Sciatic nerve (tissue), 2 donors: ENCODE results near the gene SPACA7. TPM values are rescaled to one million over a fixed set of nuclear protein-coding genes. Genes with fewer than 3 reads are reported as not detected.

Experiments
- ATAC-seq: fragments of 200-7000 bp; cut with Tn5 transposase; one replicate; pipeline ENCODE4 v1.9.1; 2020; ENCODE audit warnings: mild to moderate bottlenecking, moderate library complexity
- DNase-seq: peaks from one replicate; pipeline ENCODE4 v3.0.0-alpha.2; 2020; ENCODE audit warnings: low spot score
- intact Hi-C: fragments of 100-400 bp; cut with DNase I; formaldehyde crosslinking; loops from one replicate; pipeline ENCODE4 v1.14.2; 2022
- total RNA-seq: library from RNA; stranded (reverse); fragmentation: NEBNext Ultra II Directional; extraction: Animal tissue kit (Norgen Biotek cat#: 25700); gene quantifications from one replicate; pipeline ENCODE4 v1.2.1, GENCODE V29; 2021
- donor health status: DM: no; HTN: no; CAD: no.
- donor health status: DM: no; HTN: no; CAD: no.

Gene SPACA7
- total RNA-seq, 1 donor from 2014 or later = not detected

- DNase-seq (no peak), ATAC-seq (no peak)
- intact Hi-C loops = loop anchor here (5.0 kb wide), 1 partner anchor 972 kb away; no protein-coding TSS in a partner anchor
These were observed 68.6 kb downstream of the SPACA7 start for GRCh38 chr13:112444416-112445399.

DNA sequence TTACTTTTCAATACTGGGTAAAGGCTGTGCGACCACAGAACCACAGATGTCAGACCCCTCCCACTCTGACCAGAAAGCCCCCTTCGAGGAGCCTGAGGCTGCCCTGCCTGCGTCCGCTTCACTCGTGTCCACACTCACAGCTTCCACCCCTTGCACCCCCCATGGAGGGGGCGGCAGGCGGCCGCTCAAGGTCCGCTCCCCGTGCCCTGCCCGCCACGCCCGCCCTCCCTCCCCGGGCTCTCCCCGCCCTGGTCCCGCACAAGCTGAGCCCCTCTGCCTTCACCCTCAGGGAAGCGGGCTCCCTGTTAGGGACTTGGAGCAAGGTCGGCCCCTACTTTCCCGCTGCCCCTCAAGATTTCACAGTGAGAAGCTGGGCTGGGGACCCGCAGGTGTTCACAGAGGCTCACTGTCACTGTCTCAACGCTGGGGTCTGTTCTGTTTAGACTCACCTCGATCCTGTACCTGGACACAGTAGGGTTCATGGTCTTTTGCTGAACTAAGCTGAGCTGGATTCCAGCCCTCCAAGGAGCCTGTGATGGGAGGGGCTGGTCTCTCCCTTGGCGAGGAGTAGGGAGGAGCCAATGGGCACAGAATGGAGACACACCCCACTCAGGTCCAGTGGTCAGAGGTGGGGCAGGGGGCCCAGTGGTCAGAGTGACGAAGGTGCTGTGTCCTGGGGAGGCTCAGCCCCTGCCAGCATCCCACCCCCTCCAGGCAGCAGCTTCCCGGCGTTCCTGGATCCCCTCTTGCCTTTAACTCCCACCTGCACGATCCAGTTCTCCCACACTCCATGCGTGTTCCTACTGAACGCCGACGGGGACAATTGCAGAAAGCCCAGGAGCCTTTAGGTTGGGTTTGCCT lies 69.5 kb downstream of the SPACA7 start:
- no peak for DNase-seq
- intact Hi-C loops = loop anchor here (5.0 kb wide), 1 partner anchor 973 kb away; no protein-coding TSS in a partner anchor
- ATAC-seq = no peak

DNA sequence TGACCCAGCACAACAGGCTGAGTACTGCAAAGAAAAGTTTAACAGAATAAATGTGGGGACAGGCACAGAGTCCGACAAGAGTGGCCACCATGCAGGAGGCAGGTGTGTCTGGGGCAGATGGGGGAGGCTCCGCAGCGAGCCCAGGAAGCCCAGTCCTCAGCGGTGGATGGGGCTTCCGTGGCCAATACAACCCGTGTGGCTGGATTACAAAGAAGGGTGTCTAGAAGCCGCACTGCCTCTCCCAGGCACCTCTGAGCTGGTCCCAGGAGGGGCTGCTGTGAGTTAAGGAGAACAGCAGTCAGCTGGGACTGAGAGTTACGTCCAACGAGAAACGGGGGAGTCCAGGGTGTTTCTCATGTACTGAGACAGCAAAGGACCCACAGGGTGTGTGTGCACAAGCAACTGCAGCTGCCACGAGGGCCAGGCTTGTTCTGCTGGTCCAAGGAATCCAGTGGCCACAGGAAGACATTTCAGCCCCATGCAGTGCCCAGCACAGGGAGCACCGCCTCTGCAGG lies 70.2 kb downstream of the SPACA7 start:
- ATAC-seq (no peak), DNase-seq (no peak)
- intact Hi-C loops = loop anchor here (5.0 kb wide), 1 partner anchor 974 kb away; no protein-coding TSS in a partner anchor

DNA sequence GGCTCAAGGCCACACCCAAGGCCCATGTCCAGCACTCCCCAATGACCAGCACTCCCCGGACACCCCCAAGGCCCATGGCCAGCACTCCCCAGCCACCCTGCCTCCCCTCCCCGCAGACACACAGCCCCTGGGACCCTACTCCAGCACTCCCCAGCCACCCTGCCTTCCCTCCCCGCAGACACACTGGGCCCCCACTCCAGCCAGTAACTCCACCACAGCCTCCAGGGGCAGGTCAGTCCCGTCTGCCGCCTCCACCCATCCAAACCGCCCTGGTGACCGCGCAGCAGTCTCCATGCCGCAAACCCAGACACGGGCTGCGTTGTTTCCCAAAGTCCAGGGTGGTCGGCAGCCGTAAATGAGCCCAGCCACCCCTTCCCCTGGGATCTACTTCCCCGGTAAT lies 70.7 kb downstream of the SPACA7 start:
- intact Hi-C loops = loop anchor here (5.0 kb wide), 1 partner anchor 975 kb away; no protein-coding TSS in a partner anchor
- ATAC-seq = no peak
- DNase-seq = no peak

- no peak for ATAC-seq
- intact Hi-C loops = loop anchor here (5.0 kb wide), 1 partner anchor 975 kb away; no protein-coding TSS in a partner anchor
- no peak for DNase-seq
These were observed 71.2 kb downstream of the SPACA7 start for GRCh38 chr13:112447306-112447705.

DNA sequence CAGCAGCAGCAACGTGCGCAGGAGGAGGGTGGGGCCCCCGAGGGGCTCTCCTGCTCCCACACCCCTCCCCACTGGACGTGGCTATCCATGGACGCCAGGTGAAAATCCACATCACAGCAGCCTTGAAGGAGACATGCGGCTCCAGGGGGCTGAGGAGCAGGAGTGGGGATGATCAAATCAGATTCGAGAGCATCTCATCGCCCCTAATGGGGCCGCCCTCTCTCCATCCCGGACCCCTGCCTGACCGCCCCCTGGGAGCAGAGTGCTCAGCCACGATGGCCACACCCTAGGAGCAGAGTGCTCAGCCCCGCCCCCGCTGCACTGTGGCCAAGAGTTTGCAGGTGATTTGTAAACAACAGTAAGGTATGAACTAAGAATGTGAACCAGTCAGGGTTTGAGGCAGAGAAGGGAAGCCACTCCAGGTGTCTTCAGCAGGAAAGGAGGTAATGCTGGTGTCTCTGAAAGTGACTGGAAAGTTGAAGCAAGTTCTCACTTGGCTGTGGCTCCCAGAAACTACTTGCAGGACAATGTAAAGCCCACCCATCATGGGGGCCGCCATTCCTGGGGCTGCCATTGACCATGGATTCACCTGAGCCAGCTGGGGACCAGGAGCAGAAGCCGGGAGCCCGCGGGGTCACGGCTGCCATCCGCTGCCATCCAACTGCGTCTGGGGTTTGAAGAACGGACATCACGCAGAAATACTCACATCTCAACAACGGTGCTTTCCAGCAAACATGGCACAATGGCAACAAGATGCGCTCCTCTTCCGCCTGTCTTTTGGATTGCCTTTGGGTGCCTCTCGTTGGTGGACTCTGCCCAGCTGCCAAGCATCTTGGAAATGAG lies 71.8 kb downstream of the SPACA7 start:
- intact Hi-C loops = loop anchor here (5.0 kb wide), 1 partner anchor 976 kb away; no protein-coding TSS in a partner anchor
- ATAC-seq = no peak
- no peak for DNase-seq

GRCh38 chr13:112448621-112449544 lies 72.7 kb downstream of the SPACA7 start:
- no peak for DNase-seq
- ATAC-seq = no peak
- intact Hi-C loops = loop anchor here (5.0 kb wide), 1 partner anchor 977 kb away; no protein-coding TSS in a partner anchor

GRCh38 chr13:112449545-112449930 lies 73.4 kb downstream of the SPACA7 start:
- no peak for DNase-seq
- intact Hi-C loops = loop anchor here (5.0 kb wide), 1 partner anchor 977 kb away; no protein-coding TSS in a partner anchor

GRCh38 chr13:112450118-112450903 lies 74.2 kb downstream of the SPACA7 start:
- intact Hi-C loops = no loop called here
- DNase-seq = no peak
- ATAC-seq = no peak

More at GRCh38 chr13:112449545-112449930, 73.4 kb downstream of the SPACA7 start:
- ATAC-seq = no peak

DNA sequence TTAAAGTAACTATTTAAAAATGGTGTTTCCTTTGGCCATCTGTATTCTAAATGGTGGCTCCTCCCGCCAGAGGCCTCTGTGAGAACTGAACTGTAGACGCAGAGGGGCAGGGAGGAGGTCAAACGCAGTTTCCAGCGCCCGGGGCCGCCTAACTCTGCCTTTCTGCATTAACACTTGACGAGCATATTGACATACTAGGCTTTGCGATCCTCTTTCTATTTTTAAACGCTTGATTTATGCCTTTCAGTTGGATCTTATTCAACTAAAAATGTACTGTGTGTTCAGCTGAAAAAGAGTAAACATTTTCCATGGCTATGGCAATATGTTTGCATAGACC lies 74.7 kb downstream of the SPACA7 start:
- DNase-seq (no peak), ATAC-seq (no peak)
- intact Hi-C loops = no loop called here

- ATAC-seq (no peak), DNase-seq (no peak)
- intact Hi-C loops = no loop called here
These were observed 75.6 kb downstream of the SPACA7 start for GRCh38 chr13:112451512-112452379.

DNA sequence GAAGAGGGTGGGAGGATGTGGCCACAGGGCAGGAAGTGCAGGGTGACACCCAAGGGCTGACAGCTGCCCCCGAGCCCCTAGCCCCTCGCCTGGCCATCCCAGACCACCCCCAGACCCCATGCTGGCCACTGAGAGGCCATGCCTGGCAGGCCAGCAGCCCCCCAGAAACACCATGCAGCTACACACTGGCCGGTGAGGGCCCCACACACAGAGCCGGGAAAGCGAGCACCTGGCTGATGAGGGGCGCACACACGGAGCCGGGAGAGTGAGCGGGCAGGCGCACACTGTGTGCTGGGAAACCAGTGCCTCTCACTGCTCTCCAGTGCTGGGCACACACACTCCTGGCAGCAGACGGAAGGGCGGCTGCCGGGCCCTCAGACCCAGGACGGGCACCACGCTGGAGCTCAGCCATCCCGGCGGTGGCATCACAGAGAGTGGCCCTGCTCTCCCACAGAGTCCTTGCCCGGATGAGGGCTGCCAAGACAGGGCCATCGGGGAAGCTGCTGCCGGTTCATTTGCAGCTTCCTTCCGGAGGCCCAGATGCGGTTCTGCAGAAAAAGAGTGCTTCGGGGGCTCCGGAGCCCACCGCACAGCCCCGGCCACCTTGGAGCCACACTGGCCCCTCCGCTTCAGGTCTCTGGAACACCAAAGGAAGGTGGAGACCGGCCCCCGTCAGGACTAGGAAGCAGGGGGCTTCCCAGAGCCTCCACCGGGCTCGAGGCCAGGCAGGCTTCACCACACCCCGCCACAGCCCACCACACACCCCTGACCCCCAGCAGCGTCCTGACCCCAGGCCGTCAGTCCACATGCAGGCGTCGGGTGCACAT lies 76.4 kb downstream of the SPACA7 start:
- intact Hi-C loops = no loop called here
- no peak for DNase-seq
- ATAC-seq = no peak

GRCh38 chr13:112453207-112453829 lies 77.2 kb downstream of the SPACA7 start:
- intact Hi-C loops = no loop called here
- ATAC-seq (no peak), DNase-seq (no peak)

DNA sequence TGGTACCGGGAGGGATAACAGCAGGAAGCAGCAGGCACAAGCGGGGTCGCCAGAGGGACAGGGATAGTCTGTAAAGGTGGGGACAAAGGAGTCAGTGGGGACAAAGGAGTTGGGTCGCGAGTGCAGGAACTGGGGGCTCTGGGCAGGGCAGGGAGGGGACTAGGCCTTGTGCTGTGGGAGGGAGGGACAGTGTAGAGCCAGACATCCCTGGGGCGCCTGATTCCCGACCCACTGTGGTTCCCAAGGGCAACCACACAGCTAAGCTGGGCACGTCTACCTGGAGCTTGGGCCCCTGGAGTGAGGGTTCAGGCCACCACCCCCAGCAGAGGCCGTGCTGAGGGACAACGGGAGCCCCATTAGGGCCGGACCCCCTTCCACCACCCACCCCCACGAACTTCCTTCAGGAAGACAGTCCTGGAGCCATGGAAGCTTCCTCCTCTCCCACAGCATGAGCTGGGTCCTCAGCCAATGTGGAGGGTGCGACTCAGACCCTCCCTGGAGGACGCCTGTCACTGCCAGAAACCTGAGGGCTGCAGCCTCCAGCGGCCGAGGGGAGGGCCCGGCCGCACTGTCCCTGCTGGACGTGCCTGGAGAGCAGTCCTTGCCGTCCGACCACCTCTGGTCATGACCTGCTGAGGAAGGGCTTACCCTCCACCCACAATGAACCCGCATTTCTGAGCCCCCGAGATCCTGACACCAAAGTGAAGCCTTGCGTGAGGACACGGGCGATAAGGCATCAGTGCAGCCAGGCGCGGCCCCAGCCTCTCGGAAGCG lies 77.9 kb downstream of the SPACA7 start:
- no peak for ATAC-seq
- intact Hi-C loops = no loop called here
- DNase-seq = no peak
